ENCODE measurements around the gene RPTOR. TPM values are rescaled to one million over a fixed set of nuclear protein-coding genes. Genes with fewer than 3 reads are reported as not detected.

Gene RPTOR
- total RNA-seq, 1 experiment from 2014 or later = 25.1 TPM

GRCh38 chr17:80836658-80836965 is 292.0 kb downstream of the RPTOR start:
- no peak overlapping the region for H3K4me3 Mint-ChIP-seq
- Histone ChIP-seq H4K20me1 (ENCODE audit: control insufficient read depth, insufficient read depth, insufficient read length) (no peaks in the 10 kb centered on the region), H3T11ph (ENCODE audit: low read length) (no peak overlapping the region), H3K79me1 (ENCODE audit: insufficient read depth, low read depth, low read length, poor library complexity, severe bottlenecking) (no peaks in the 10 kb centered on the region), H3K4me1 (ENCODE audit: insufficient read depth, low read length) (no peaks in the 10 kb centered on the region), H2AK5ac (ENCODE audit: insufficient read length, low read length) (no peak overlapping the region), H3K56ac (ENCODE audit: insufficient read length, low read depth, low read length) (no peak overlapping the region), H2BK5ac (ENCODE audit: insufficient read length, low read length) (no peak overlapping the region), H3K27ac (ENCODE audit: insufficient read length, low read depth, low read length) (no peak overlapping the region), H2BK20ac (ENCODE audit: low read depth, low read length, poor library complexity, severe bottlenecking) (no peak overlapping the region), H4K5ac (ENCODE audit: insufficient read length, low read depth, low read length) (no peak overlapping the region), H3K18ac (ENCODE audit: insufficient read length, low read depth, low read length) (no peak overlapping the region), H3K27me3 (ENCODE audit: insufficient read depth, low read length) (no peaks in the 10 kb centered on the region), H3K9me3 (ENCODE audit: control insufficient read depth, low read depth, low read length) (no peaks in the 10 kb centered on the region), H3K14ac (ENCODE audit: insufficient read depth, low read length) (no peak overlapping the region; the same call in 1 of the 2 replicates), H3K23ac (ENCODE audit: insufficient read length, low read depth, low read length) (no peak overlapping the region), H3K23me2 (ENCODE audit: insufficient read length, low read depth, low read length, poor library complexity, severe bottlenecking) (no peaks in the 10 kb centered on the region), H2BK120ac (ENCODE audit: low read depth, low read length, poor library complexity, severe bottlenecking) (no peak overlapping the region), H3K4ac (ENCODE audit: low read depth, low read length) (no peak overlapping the region), H2BK12ac (ENCODE audit: insufficient read length, low read depth, low read length) (no peak overlapping the region), H4K8ac (replicated peaks; ENCODE audit: insufficient read length, low read depth, low read length) (no peak overlapping the region), H3K9ac (ENCODE audit: extremely low read depth, insufficient read length, low read length) (no peak overlapping the region), H3K79me2 (ENCODE audit: insufficient read depth, low read length) (no peaks in the 10 kb centered on the region), H3K4me2 (ENCODE audit: insufficient read depth, insufficient read length, low read length) (no peak overlapping the region), H4K91ac (ENCODE audit: insufficient read length, low read depth, low read length) (no peak overlapping the region), H2AFZ (ENCODE audit: low read length) (no peak overlapping the region), H2BK15ac (ENCODE audit: low read depth, low read length) (no peak overlapping the region)
- peaks cover 3% of the 10 kb centered on the region; the same call in 1 of the 2 replicates for H3K27me3 Mint-ChIP-seq (ENCODE audit: low read depth)
- H3K27ac Mint-ChIP-seq = peak overlapping the region in 2 of 3 experiments; percentile 68 to 89; a peak in 3 of 7 replicates
- WGBS (ENCODE audit: extremely low coverage, insufficient read length, low lambda C conversion rate) = no CpG with 5 or more reads among the region's 7 CpGs
- no peak for TF ChIP-seq CTCF (conservative IDR thresholded peaks at IDR 0.05)
- DNase-seq = no peak
- peaks cover 30 to 32% of the 10 kb centered on the region in 2 experiments for H3K4me1 Mint-ChIP-seq
- peaks cover 0 to 7% (median 4%) of the 10 kb centered on the region in 3 experiments; a peak in 2 of 7 replicates for H3K36me3 Mint-ChIP-seq (ENCODE audit: insufficient read depth in 1 of 3, low read depth in 3 of 3)
- no peaks in the 10 kb centered on the region; a peak in 1 of 5 replicates for H3K9me3 Mint-ChIP-seq

All from H9 (cell line).